ENCODE measurements around the gene CD47.

DNA sequence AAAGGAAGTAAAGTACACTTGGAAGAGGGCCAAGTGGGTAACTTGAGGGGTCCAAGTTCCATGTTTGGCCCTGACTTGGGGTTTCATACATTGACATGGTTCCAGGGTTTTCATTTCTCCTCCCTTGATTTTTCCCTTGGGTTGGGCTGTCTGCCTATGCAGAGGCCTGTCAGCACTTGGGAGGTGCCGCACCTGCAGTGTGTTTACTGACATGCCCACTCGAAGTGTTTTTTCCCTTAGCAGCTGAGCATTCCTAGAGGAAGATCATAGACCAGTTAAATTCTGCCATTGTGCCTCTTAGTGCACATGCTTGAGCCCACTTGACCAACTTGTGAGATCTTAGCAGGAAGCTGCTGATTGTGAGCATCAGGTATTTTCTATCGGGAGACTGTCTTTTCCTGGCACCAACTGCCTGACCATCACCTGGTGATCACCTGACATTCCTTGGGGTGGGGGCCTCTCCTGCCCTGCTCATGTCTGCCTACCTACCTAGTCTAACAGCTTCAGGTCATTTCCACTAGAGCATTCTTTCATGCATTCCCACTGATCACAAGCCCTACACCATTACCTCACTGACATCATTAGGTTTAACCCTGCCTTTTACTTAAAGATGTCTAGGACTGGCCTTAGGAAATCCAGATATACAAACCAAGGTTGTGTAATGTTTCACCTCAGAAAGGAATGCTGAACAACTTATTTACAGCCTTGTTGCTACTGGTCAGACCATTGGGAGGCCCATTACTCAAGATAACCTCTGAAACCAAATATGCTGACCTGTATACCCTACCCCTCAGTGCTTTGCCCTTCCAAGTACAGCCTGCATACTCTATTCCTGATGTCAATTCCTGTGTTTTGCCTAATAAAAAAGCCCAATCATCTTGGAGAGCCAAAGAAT is 68.3 kb downstream of the CD47 start:
- TF ChIP-seq, protein P1, sequence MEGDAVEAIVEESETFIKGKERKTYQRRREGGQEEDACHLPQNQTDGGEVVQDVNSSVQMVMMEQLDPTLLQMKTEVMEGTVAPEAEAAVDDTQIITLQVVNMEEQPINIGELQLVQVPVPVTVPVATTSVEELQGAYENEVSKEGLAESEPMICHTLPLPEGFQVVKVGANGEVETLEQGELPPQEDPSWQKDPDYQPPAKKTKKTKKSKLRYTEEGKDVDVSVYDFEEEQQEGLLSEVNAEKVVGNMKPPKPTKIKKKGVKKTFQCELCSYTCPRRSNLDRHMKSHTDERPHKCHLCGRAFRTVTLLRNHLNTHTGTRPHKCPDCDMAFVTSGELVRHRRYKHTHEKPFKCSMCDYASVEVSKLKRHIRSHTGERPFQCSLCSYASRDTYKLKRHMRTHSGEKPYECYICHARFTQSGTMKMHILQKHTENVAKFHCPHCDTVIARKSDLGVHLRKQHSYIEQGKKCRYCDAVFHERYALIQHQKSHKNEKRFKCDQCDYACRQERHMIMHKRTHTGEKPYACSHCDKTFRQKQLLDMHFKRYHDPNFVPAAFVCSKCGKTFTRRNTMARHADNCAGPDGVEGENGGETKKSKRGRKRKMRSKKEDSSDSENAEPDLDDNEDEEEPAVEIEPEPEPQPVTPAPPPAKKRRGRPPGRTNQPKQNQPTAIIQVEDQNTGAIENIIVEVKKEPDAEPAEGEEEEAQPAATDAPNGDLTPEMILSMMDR (conservative IDR thresholded peaks at IDR 0.05; ENCODE audit: low read depth, low read length): no peak
- TF ChIP-seq EZH2 (IDR thresholded peaks at IDR 0.05; ENCODE audit: low read length, unreplicated experiment) (no peak), EZH2phosphoT487 (IDR thresholded peaks at IDR 0.05; ENCODE audit: borderline replicate concordance, low read length) (no peak)

Data from PC-3 (cell line).